KG1 (cell line): ENCODE measurements around the gene FLNA.

ENCODE experiments used
- DNase-seq: peaks from one replicate; lab custom pipeline; 2025; lab: John Stamatoyannopoulos, UW

Gene FLNA

DNA sequence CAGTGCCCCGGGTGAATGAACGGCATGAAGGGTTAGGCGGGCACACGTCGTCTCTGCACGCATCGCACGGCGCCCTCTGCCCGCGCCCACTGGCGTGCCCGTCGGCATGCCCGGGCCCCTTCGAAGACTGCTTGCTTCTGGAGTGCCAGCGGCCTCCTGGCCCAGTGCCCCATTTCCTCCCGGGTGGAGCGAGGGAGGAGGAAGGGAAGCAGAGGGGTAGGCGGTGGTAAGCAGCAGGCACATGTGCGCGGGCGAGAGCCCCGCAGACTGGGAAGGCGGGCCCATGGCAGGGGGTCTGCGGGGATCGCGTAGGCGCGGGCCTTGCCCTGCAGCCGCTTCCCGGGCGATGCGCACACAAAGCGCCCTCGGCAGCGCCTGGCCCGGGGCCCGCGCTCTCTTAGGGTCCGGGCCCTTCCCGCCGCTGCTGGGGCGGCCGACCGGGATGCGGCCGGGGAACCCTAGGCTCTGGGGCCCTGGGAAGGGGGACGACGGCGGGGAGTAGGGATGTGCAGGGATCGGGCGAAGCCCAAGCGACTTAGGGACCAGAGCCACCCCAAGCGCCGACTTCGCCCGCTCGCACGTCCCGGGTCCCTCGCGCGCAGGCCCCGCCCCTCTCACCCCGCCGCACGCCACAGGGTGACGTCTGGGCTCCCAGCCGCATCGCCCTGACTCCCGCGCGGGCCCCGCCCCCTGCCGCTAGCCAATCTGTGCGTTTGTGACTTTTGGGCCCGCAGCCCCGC is 3.8 kb upstream of the FLNA start:
- peak; percentile 97 for DNase-seq

DNA sequence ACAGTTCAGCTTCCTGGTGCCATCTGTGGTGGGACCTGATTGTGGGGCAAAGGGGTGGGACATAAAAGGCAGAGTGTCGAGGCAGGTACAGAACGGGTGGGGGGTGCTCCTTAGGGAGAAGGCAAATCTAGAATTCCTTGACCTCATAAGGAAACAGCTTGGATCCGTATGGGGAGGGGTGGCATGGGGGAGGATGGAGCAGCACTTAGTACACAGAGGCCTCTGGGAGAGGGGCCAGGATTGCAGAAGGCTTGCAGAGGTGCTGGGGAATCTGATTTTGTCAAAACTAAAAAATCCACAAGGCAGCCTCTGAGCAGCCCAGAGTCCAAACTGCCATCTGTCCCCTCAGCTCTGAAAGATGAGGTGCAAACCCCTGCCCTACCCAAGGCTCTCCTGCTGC is 2.3 kb upstream of the FLNA start:
- DNase-seq, result no peak

DNA sequence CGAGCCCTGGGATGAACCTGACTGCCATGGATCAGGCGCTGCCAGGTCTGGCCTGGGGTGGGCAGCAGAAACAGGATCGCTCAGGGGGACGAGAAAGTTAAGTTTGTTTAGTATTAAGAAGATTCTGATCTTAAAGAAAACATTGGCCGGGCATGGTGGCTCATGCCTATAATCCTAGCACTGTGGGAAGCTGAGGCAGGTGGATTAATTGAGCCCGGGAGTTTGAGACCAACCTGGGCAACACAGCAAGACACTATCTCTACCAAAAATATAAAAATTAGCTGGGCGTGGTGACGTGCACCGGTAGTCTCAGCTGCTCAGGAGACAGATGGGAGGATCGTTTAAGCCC is 696 bp upstream of the FLNA start:
- DNase-seq, result no peak

DNA sequence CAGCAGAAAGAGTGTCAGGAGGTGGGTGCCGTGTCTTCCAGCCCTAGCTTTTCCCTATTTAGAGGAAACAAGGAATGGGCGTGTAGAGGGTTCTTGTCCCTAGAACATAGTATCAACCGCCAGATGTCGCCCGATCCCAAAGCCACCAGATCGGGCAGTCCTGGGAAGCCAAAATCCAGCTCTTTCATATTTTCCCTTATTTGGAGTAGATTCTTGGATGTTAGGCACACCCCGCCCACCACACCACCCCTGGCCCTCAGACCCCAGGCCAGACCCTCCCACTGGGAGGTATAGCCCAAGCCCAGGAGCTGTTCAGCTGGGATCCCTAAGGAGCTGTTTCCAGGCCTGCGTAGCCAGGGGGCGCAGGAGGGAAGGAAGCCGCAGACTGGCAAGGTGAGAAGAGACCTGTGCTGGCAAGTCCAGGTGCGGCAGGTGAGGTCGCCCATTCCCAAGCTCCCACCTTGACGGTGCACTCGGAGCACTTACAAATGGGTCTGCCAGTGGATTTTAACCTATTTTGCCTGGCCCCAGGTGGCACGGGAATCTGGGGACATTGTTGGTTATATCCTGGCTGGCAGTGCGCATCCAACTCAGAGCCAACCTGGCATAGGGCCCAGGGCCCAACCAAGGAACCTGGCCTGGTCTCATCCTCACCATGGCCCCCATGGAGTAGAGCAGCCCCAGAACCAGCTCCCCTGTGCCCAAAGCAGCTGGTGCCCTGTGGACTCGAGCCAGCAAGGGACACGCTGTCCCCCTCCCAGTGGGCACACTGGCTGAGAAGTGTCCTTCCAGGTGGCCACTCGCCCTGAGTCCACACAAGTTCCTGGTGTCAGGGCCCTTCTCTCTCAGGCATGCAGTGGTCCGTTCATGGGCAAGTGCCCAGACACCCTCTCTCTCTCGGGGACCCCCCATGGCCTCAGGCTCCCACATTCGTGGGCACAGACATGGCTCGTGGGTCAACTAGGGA is 811 bp downstream of the FLNA start:
- no peak for DNase-seq

DNA sequence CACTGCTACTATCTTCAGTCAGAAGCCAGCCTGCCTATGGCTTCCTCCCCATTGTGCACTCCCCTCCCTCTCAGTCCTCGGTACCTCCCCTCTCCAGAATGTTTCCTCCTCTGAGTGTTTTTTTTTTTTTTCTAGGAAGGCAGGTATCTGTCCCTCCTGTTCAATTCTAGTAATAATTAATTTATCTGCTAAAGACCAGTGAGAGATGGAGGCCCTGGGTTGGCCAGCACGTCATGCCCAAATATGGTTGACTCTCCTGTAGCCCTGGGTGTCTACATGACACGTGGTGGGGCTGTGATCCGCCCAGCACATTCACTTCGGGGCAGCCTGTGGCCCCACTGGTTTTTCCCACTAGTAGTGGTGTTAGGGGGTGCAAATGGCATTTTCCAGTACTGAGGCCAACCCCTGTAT is 1.8 kb downstream of the FLNA start:
- DNase-seq, result no peak

DNA sequence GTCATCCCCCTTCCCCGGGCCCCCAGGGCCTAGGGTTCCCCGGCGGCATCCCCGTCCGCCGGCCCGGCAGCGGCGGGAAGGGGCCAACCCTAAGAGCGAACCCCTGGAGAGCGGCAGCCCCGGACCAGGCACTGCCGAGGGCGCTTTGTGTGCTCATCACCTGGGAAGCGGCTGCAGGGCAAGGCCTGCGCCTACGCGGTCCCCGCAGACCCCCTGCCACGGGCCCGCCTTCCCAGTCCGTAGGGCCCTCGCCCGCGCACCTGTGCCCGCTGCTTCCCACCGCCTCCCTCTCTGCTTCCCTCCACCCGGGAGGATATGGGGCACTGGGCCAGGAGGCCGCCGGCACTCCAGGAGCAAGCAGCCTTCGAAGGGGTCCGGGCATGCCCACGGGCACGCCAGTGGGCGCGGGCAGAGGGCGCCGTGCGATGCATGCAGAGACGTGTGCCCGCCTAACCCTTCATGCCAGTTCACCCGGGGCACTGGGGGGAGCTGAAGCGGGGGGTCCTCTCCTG is 2.6 kb downstream of the FLNA start:
- no peak for DNase-seq

DNA sequence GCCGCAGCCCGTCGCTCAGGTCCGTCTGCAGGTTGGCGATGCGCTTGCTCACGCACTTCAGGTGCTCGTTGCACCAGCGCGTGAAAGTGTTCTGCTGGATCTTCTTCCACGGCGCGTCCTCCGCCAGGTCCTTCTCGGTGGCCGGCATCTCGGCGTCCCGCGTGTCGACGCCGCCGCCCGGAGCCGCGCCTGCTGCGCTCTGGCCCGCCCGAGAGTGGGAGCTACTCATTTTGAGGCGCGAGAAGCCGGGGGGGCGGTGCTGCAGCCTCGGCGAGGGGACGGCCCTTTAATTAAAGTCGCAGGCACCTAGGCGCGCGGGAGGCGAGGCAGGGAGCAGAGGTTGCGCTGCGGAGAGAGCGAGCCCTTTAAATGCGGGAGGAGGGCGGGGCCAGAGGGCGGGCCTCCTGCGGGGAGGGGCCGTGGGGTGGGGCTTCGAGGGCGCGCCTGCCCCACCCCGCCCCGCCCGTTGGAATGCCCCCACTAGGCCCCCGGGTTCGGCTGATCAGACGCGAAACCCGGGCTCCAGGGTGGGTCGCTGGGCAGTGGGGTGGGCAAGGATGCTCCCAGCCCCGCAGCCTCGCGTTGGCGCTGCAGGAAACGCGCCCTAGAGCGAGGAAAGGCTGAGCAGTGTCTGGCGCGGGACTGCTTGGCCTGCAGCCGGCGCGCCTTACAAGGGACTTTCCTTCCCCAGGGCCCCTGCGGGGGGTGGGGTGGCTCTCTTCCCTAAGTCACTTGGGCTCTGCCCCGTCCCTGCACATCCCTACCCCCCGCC is 3.2 kb downstream of the FLNA start:
- peak; percentile 62 for DNase-seq

DNA sequence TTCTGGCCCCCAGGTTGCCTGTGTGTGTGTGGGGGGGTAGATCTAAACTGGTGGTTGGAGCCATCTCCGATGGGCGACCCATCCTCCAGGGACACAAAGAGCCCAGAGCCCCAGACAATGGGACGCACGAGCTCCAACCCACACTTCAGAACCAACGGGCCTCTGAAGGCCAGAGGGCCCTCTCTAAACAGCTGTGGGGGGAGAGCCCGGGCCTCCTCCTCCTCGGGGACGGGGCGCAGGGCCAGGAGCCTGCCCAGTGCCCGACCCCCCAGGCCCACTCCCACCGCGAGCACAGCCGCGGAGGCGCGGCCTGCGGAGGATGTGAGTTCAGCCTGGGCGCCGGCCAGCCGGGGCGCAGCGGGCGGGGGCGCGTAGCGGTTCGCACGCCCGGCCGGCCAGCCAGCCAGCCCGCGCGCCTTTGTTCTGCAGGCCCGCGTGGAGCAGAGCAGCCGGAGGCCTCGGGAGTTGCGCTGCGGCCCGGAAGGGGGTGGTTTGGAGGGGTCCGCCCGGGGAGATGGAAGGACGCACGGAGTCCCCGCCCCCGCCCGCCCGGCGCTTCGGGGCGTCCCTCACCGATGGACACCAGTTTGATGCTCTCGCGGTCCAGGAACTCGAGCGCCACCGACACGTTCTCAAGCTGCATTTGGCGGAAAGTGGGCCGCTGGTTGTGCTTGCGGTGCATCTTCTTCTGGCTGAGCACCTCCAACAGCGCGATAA is 4.0 kb downstream of the FLNA start:
- no peak for DNase-seq

DNA sequence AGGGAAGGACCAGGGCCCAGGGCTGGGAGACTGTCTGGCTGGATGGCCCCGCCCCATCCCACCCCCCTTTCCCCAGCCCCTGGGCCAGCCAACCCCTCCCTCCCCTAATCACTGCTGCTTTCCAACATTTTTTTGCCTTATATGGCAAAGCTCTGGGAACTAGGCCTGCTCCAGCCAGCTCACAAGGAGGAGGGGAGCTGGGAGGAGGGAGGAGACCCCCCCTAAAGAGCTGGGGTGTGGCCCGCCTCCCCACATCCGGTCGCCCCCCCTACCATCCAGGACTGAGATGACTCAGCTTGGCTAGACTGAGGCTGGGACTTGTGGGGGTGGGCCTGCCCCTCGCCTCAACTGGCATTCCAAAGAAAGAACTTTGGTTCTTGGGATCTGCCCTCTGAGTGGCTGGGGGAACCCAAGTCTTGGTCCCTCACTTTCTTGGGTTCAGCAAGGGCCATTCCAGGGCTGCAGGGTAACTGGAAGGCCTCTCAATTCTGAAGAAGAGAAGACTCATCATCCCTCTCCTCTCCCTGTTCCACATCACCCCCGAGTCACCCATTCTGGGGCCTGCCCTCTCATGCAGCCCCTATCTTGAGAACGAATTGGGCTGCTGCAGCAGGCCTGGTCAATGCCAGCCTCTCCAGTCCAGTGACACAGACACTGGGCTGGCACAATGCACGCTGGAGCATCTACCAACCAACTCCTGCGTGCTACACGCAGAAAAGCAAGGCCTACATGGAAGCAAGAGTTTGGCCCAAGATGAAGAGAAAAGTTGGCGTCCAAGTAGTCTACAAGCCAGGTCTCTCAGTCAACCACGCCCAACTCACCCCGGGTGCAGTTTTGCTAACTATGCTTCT is 4.8 kb downstream of the FLNA start:
- DNase-seq, result no peak

DNA sequence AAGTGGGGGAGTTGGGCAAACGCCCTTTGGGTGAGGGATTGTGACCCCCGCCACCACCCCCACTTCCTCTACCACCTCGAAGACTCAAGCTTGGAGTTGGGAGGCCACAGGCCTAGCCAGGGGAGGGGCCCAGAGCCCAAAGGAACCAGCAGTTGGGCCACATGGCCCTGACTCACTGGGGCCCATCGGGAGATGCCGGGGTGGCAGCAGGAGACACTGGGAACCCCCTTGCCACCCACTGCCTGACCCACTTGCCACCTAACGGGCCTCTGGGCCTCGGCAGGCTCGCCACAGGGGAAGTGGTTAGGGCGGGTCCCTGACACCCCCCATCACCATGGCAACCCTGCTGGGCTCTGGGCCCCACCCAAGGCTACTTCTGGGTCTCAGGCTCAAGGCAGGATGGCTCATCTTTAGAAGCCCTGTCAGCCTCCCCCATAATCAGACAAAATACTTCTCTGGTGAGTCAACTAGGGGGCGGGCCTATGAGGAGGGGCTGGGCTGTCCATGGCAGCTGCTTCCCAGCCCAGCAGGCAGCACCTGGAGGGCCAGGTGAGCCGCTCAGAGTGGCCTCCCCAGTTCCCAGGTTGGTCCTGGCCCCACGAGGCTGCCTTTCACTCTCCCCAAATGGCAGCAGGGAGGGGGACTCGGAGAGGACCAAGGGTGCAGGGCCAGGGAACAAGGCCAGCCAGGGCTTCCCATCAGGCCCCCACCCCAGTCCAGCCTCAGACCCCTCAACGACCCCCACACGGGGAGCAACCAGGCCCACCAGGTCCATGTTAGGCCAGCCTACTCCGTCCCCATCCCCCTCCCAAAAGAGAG is 5.6 kb downstream of the FLNA start:
- peak; percentile 36 for DNase-seq

DNA sequence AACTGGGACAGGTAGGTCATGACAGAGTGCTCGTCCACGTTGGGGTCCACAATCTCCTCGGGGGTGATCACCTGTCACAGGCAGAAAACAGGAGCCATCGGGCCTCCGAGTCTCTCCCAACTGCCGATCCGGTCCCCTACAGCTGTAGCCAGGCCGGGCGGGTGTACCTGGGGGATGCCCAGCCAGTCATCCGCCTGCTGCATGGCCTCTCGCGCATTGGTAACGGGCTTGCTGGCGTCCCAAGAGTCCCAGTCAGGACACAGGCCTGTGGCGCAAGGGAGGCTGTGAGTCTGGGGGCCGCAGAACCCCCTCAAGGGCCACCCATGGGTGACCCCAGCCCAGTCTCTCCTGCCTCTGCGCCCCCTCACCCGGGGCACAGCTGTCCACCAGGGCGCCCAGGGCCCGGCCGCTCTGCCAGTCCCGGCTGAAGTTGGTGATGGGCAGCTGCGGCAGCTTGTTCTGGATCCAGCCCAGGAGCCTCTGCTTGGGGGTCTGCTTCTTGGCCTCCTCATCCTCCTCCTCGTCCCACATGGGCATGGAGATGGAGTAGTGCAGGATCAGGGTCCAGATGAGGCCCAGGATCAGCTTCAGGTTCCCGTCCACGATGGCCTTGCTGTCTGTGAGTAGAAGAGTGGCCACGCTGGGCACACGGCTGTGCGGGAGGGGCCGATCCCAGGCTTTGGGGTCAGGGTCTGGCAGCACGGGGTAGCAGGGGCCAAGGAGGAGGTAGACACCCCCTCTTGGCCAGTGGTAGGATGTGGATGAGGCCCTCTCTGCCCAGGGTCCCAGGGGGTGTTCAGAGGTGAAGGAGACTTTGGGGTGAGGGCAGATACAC is 6.7 kb downstream of the FLNA start:
- DNase-seq, result no peak

DNA sequence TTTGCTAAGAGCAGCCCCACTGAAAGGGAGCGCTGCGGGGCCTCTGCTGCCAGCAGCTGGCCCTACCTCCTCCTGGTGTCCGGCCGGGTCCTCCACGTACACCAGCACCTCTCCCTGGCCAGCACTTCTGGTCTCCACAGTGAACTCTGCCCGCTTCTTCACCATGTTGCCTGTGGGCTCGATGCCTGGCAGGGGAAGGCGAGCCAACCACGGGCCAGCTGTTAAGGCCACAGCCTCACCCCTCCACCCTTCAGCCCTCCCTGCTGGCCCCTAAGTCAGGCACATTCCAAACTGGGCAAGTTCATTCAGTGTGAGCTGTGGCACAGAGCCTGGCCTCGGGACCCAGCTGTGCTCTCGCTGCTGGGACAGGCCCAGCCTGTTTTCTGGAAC is 7.8 kb downstream of the FLNA start:
- DNase-seq, result no peak

DNA sequence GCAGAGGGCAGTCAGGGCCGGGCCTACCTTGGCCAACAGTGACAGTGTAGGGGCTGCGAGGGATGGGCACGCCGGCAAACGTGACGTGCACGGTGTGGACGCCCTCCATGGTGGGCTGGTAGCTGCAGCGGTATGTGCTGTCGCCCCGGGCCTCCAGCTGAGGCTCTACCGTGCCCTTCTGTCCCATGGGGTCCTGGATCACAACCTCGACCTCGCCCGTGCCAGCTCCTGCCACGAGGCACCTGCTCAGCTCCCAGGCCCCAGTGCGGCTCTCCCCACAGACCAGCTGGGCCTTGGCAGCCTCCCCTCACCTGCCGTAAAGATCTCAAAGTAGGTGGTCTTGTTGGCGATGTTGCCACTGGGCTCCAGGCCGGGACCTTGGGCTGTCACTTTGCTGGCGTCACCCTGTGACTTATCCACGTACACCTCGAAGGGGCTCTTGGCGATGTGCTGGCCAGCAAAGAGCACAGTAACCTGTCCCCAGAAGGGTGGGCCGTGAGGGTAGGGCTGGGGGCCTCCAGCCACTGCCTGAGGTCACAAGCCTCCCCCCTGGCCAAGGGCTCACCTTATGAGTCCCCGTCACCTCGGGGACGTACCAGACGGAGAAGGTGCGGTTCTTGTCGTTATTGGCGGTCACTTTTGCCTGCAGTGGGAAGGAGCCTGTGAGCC is 8.3 kb downstream of the FLNA start:
- no peak for DNase-seq

DNA sequence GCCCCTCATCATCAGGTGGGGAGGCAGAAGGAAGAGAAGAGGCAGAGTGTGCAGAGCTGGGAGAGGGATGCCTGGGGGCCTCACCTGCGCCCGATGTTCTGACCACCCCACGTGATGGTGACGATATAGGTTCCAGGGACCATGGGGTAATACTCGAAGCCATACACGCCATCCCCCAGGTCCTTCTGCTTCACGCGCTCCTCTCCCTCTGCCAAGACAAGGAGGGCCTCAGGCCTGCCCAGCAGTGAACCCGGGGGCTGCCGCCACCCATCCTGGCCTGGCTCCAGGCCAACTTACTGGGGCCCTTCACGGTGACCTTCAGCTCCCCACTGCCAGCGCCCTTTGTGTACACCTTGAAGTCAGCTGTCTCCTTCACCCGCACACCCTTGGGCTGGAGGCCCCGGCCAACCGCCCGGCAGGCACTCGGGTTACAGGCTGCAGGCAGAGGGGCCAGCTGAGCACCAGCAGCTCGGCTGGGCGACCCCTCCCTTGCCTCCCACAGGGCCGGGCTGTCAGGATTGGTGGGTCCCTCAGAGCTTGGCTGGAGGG is 9.3 kb downstream of the FLNA start:
- no peak for DNase-seq

DNA sequence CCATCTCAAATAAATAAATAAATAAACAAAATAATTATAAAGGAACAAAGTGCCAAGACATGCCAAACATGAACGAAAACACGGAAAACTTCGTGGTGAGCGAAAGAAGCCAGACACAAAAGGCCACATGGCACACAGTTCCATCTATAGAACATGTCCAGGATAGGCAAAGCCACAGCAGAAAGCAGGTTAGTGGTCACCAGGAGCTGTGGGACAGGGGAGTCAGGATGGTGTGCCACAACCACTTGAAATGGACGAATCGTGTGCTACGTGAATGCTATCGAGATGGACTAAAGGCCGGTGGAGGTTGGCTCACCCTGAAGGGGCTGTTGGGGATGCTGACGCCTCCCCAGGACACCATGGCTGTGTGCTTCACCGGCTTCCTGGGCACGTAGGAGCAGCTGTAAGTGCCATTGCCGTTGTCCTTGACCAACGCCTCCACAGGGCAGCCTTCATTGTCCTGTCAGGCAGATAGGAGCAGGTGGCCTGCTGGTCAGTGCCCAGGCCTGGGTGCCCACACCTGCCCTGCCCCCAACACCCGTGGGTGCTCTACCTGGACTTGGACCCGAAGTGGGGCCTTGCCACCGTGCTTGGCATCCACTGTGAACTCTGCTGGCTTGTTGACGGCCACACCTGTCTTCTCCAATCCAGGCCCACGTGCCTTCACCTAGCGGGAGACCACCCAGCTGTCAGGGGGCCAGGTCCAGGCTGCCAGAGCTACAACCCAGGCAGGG is 10.6 kb downstream of the FLNA start:
- DNase-seq, result no peak

DNA sequence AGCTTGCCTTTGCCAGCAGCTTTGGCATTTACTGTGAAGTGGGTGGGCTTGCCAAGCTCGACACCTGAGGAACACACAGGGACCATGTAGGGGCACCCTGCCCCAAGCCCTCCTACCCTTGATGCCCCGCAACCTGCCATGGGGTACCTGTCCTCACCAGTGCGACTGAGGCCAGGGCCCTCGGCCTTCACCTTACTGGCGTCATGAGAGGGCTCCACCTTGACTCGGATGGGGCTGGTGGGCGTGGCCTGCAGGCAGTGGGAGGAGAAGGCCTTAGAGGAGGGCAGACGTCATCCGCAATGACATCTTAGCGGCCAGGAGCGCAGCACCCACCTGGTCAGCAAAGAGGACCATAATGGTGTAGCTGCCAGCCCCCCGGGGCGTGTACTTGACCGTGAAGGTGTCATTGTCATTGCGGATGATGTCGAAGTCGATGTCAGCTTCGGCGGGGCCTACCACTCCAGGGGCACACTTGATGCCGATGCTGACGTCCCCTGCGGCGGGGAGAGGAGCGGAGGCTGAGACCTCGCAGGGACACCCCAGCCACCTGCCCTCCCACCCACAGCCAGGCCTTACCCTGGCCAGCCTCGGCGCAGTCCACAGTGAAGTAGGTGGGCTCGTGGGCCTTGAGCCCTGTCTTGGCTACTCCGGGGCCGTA is 12.2 kb downstream of the FLNA start:
- no peak for DNase-seq

DNA sequence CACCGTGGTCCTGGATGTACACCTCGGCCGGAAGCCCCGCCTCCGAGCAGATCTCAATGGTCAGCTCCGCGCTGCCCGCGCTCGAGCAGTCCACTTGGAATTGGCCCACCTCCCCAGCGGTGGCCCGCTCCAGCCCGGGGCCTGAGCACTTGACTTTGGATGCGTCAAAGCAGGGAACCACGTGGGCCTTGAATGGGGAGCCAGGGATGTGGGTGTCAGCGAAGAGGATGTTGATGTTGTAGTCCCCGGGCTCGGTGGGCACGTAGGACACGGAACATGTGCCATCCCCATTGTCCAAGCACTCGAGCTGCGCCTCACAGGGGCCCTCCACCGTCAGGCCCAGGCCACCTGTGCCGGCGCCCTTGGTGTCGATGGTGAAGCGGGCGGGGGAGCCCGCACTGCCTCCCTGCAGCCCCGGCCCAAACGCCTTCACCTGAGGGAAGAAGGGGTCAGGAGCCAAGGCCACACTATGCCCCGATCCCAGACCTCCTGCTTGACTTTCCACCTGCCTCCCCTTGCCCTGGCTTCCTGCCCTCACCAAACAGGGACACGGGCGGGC is 14.2 kb downstream of the FLNA start:
- DNase-seq, result no peak
